Jurkat, Clone E6-1 (cell line): ENCODE data around the gene SPARC.

Experiments
- DNase-seq: peaks from one replicate; pipeline ENCODE4 v3.0.0-alpha.2; 2011; ENCODE audit warnings: low read depth, low spot score
- H3K4me3 ChIP-seq: 2 replicates; pipeline ENCODE4 v1.5.1; 2011; ENCODE audit warnings: mild to moderate bottlenecking, low read length, control low read depth, moderate library complexity

The SPARC gene

DNA sequence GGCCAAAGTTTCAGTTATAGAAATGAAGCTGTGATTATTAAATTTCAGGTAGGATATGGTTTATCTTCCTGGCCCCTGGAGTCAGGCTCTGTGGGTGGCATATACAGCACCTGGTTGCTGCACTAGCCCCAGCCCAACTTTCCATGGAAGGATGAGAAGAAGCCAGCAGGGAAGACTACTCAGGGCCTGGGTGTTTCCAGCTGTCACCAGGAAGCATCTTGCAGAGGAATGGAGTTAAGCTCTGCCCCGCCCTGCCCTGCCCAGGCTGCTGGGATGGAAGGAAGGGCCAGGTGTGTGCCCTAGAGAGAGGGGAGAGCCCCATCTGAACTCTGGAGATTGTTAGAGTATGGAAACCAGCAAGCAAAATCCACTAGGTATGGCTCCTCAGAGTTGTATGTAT lies 52.8 kb downstream of the SPARC start:
- H3K4me3 ChIP-seq = no peak overlapping the region
- DNase-seq = no peak

- no peak overlapping the region for H3K4me3 ChIP-seq
- no peak for DNase-seq
Observed at GRCh38 chr5:151632941-151633340, 53.8 kb downstream of the SPARC start.

GRCh38 chr5:151632524-151632923 lies 54.2 kb downstream of the SPARC start:
- DNase-seq = no peak
- H3K4me3 ChIP-seq = no peak overlapping the region

DNA sequence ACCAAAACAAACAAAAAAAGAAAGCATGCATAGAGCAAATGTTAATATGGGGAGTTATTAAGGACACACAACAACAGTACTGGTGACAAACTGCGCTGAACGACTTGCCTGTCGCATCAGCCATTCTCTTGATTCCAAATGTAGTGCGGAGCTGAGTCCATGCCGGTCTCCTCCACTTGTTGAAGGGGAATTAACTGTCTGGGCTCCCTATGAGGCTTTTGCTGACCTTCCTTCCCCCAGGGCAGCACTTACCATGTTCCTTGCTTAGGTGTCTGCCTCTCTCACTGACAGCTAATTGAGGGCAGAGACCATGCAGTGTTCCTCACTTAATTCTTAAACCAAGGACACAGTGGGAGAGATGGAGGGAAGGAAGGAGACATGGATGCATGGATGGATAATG lies 54.8 kb downstream of the SPARC start:
- DNase-seq = no peak
- H3K4me3 ChIP-seq = no peak overlapping the region

DNA sequence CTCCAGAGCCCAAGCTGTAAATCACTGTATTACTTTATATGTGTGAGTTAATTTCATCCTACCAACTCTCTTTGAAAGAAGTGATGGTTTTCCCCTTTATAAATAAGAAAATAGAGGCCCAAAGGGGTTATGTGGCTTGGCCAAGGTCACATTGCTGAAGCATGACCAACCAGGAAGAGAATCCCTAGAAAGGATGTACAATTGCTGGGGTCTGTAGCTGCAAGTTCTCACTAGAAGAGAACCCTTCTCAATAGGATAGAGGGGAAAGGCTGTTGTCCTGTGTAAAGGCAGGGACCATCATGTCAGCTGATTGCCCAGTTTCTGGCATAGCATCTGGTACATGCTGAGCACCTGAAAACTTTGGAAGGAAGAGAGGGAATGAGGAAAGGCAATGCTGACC lies 56.6 kb downstream of the SPARC start:
- DNase-seq = no peak
- H3K4me3 ChIP-seq = no peak overlapping the region

DNA sequence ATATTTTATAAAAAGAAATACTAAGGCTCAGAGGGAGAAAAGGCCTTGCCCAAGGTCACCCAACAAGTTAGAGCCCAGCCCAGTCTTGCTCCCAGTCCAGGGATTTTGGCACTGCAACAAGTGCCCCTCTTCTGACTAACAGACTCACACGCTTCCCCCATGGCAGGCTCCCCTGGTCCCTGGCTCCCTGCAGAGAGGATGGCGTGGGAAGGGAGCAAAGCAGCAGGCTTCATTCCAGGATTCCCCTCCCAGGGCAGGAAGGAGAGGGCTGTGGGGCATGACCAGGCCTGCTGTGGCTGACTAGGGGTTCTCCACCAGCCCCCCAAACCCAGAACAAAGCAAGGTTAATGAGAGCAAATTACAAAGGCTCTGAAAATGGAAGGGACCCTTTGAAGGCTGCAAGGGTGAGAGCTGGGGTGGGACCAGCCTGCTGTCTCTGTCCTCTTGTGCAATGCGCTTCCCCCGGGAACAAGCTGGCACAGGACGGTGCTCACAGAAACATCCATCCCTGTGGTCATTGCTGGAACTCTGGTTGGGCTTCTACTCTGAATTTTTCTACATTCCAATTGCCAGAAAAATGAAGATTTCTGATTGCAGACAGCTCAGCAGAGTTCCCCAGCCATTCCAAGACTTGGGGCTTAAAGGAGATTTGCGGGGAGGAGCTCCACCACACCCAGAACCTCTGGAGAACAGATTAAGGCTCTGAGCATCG lies 58.4 kb downstream of the SPARC start:
- H3K4me3 ChIP-seq = no peak overlapping the region
- DNase-seq = no peak

DNA sequence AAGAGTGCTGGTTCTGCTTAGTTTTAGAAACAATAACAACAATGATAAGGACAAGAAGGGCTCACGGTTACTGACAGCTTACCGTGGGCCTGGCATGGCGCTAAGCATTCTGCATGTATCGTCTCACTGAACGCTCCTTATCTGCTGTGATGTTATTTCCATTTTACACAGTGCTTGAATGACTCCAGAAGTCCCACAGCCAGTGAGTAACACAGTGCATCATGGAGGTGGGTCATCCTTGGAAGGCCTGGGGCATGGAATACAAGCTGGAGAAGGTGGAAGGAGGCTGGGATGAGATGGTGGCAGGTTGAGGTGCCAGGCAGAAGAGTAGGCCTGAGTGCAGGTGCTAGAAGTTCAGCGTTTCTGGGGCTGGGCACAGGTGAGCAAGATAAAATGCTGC lies 59.1 kb downstream of the SPARC start:
- H3K4me3 ChIP-seq = no peak overlapping the region
- no peak for DNase-seq

GRCh38 chr5:151625285-151625684 lies 61.4 kb downstream of the SPARC start:
- DNase-seq = no peak
- no peak overlapping the region for H3K4me3 ChIP-seq

GRCh38 chr5:151624476-151624875 lies 62.2 kb downstream of the SPARC start:
- H3K4me3 ChIP-seq = no peak overlapping the region
- DNase-seq = no peak

- DNase-seq = no peak
- no peak overlapping the region for H3K4me3 ChIP-seq
Observed at GRCh38 chr5:151622367-151623088, 64.2 kb downstream of the SPARC start.

GRCh38 chr5:151620461-151620840 lies 66.3 kb downstream of the SPARC start:
- no peak for DNase-seq
- H3K4me3 ChIP-seq = no peak overlapping the region

DNA sequence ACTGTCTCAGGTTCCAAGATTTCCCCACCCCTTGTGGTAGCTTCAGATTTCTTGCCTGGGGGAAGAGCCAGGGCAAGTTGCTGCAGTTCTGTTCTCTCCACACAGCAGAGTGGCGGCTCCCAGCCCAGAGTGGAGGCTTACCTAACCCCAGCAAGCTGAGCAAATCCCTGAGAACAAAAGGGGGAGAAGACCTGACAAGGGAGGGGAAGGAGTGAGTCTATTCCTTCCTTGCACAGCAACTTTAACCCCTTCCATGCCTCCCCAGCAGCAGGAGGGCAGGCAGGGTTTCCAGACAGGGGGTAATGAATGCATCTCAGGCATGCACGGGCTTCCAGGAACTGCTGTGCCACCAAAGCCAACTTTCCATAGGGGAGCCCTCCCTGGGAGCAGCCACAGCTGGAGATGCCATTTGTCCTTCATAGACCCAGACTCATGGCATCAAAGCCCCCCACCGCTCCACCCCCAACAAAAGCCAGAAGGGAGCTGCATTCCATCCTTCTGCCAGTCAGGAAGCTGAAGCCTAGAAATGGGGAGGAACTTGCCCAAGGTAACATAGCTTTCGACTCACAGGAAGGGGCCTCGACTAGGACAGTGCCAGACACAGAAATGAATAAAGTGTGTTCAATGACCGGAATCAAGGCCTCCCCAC lies 66.8 kb downstream of the SPARC start:
- no peak for DNase-seq

GRCh38 chr5:151618907-151619306 lies 67.8 kb downstream of the SPARC start:
- no peak overlapping the region for H3K4me3 ChIP-seq
- no peak for DNase-seq

More for the DNA sequence above, 66.8 kb downstream of the SPARC start:
- H3K4me3 ChIP-seq = no peak overlapping the region

DNA sequence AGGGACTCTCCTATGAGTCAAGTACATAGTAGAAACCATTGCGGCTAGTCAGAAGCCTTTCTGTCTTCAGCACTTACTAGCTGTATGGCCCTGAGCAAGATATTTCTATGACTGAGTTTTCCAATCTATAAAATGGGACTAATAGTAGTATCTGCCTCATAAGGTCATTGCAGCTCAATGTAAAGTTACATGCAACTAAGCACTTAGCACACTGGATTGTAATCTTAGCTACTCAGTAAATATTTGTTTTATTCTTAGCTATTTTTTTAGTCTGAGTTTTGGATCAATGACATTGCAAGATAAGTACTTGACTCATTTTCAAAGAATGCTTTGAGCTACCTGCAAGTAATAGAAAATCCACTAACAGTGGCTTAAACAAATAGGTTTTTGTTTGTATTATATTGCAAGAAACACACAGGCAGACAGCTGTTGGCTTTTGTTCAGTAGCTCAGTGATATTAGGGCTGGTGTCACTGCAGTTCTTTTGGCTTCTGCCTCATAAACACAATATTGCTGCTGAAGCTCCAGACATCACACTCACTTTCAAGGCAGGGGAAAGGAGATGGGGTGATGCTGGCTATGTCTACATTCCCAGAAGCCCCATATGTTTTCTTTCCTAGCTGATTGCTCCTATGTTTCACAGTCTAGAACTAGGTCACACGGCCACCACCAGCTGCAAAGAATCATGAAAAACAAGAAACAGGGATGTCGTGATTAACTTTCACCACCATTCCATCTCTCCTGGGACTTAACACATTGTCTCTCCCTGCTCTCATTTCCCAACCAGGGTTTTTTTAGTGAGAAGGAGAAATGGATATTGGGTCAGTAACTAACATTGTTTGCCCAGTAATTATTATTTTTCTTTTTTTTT lies 68.6 kb downstream of the SPARC start:
- no peak overlapping the region for H3K4me3 ChIP-seq
- no peak for DNase-seq

- DNase-seq = no peak
- H3K4me3 ChIP-seq = no peak overlapping the region
Observed at GRCh38 chr5:151617383-151617840, 69.3 kb downstream of the SPARC start.

DNA sequence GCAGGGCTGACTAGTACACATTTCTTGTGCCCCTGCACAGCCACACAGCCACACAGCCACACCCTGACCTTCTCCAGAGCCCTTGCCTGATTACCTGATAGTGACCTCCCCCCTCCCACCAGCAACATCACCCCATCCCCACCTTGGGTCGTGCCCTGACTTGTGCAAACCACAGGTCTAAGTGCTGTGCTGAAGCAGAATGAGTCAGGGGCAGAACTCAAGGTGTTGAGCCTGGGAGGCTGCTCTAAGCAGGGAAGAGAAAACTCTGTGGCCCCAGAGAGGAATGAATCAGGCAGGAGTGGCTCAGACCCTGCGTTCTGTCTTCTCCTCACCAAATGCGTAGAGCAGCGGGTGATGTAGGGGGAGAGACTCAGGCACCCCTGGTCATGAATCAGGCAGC lies 71.3 kb downstream of the SPARC start:
- H3K4me3 ChIP-seq = no peak overlapping the region
- DNase-seq = no peak

GRCh38 chr5:151614565-151614964 lies 72.2 kb downstream of the SPARC start:
- DNase-seq = no peak
- H3K4me3 ChIP-seq = no peak overlapping the region

DNA sequence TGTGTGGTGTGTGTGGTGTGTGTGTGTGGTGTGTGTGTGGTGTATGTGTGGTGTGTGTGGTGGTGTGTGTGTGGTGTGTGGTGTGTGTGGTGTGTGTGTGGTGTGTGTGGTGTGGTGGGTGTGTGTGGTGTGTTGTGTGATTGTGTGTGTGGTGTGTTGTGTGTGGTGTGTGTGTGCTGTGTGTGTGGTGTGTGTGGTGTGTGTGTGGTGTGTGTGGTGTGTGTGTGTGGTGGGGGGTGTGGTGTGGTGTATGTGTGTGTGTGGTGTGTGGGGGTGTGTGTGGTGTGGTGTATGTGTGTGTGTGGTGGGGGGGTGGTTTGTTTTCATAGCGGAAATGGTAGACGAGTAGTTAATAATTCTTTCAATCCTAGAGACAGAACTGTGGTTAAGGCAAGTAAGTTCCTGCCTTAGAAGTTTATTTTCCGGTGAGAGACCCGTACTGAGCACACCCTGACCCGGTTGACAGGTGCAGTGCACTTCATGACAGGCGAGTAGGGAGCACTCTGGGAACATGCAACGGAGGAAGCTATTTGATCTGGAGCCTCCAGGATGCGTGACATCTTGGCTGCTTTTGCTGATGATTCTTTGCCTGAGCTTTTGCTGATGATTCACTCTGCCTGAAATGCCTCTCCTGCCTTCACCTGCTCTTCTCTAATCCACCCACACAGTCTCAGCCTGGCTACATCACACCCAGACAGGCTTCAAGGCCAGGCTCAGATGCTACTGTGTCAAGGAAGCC lies 73.9 kb downstream of the SPARC start:
- H3K4me3 ChIP-seq = no peak overlapping the region
- peak; percentile 19 for DNase-seq
